ENCODE measurements around the gene DSG2. TPM values are rescaled to one million over a fixed set of nuclear protein-coding genes. Genes with fewer than 3 reads are reported as not detected.

DSG2 gene
- total and polyA plus RNA-seq, 2 of the 4 experiments (the other 2 are of a cell fraction) = 1.8 to 2.3 TPM

DNA sequence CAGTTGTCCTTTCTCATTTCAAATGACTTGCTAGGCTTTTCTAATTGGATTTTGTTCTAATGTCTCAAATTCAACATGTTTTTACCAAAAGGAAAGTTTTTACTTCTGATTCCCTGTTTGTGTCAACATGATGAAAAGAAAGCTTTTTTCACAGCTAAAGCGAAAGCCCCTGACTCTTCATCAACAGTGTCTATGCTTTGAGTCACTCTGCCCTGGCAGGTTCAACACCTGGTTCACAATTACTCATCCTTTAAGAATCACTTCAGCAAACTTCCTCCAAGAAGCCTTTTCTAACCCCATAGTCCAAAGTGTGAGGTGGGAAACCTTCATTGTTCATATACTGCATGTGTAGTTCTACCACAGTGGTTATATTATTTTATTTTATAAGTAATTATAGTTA lies 7.6 kb upstream of the DSG2 start:
- H3K79me1 ChIP-seq (ENCODE audit: low read depth in 1 of 2, low read length in 2 of 2) = no peaks in the 10 kb centered on the region
- TF ChIP-seq, protein P1, sequence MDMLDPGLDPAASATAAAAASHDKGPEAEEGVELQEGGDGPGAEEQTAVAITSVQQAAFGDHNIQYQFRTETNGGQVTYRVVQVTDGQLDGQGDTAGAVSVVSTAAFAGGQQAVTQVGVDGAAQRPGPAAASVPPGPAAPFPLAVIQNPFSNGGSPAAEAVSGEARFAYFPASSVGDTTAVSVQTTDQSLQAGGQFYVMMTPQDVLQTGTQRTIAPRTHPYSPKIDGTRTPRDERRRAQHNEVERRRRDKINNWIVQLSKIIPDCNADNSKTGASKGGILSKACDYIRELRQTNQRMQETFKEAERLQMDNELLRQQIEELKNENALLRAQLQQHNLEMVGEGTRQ (IDR thresholded peaks at IDR 0.05; ENCODE audit: low read depth, low read length) = no peak
- no peak overlapping the region for H3K9ac ChIP-seq (ENCODE audit: low read depth, low read length)
- ChIA-PET CTCF (no interaction called here), POLR2A (ENCODE audit: unreplicated experiment) (no interaction called here)
- intact Hi-C loops (cut with micrococcal nuclease) = no loop called here
- no peak overlapping the region for H3K23ac ChIP-seq (ENCODE audit: low read depth, low read length)
- H4K20me1 ChIP-seq (ENCODE audit: insufficient read depth, low read length) = no peaks in the 10 kb centered on the region
- no peak overlapping the region for H2AFZ ChIP-seq (replicated peaks; ENCODE audit: low read length, poor library complexity)
- H3K4me2 ChIP-seq (ENCODE audit: low read depth, low read length) = no peak overlapping the region
- dilution Hi-C loops (cut with HindIII; ENCODE audit: low sequenced_read_pairs, unreplicated experiment) = no loop called here
- H3K27me3 ChIP-seq (ENCODE audit: control insufficient read depth, insufficient read depth, low read length) = no peaks in the 10 kb centered on the region
- H4K8ac ChIP-seq (ENCODE audit: low read depth in 2 of 2, low read length in 2 of 2) = no peak overlapping the region
- H4K91ac ChIP-seq (ENCODE audit: insufficient read depth, low read depth, low read length) = no peak overlapping the region
- H2BK20ac ChIP-seq (ENCODE audit: low read depth, low read length) = no peak overlapping the region
- no peak overlapping the region for H3K27ac ChIP-seq (ENCODE audit: insufficient read depth, low read length)
- no peak overlapping the region for H2AK5ac ChIP-seq (ENCODE audit: low read depth, low read length)
- H3K56ac ChIP-seq (ENCODE audit: extremely low read depth, insufficient read depth, low read length) = no peak overlapping the region
- BruUV-seq (replicated peaks) = no TSS peak
- no peak overlapping the region for H3K4me3 ChIP-seq (ENCODE audit: insufficient read depth, low read depth, low read length)
- H3K9me1 ChIP-seq (ENCODE audit: insufficient read depth, low read length) = no peaks in the 10 kb centered on the region
- ATAC-seq (ENCODE audit: low read depth) (no peak), DNase-seq (no peak)
- no peak overlapping the region for H4K5ac ChIP-seq (ENCODE audit: low read depth, low read length)
- 0 out of 2 replicates have a peak, but pooled peaks cover 2% of the 10 kb centered on the region for H3K4me1 ChIP-seq (ENCODE audit: control insufficient read depth, insufficient read depth, low read length)
- no peak overlapping the region for H3K4ac ChIP-seq (ENCODE audit: low read depth, low read length)
- H3K36me3 ChIP-seq (ENCODE audit: control insufficient read depth, insufficient read depth, low read length) = no peaks in the 10 kb centered on the region
- H3K9me3 ChIP-seq (ENCODE audit: control insufficient read depth, insufficient read depth, low read length) = no peaks in the 10 kb centered on the region
- no peak overlapping the region for H2BK15ac ChIP-seq (ENCODE audit: low read depth, low read length)
- H3K18ac ChIP-seq (ENCODE audit: low read depth, low read length) = no peak overlapping the region
- in situ Hi-C loops (cut with MboI; ENCODE audit: low sequenced_read_pairs) = no loop called here
- no peak overlapping the region for H2BK120ac ChIP-seq (ENCODE audit: low read depth, low read length)
- H2BK5ac ChIP-seq (ENCODE audit: low read depth, low read length, poor library complexity, severe bottlenecking) = no peak overlapping the region
- H3K14ac ChIP-seq (replicated peaks; ENCODE audit: low read depth, low read length) = no peak overlapping the region
- WGBS, 2 experiments (ENCODE audit: extremely low coverage in 2 of 2, insufficient read length in 1 of 2) = no CpG with 5 or more reads among the region's 1 CpG
- H2AK9ac ChIP-seq (replicated peaks; ENCODE audit: low read depth, low read length, poor library complexity) = no peak overlapping the region

Measured in IMR-90 (cell line).